B cell (primary cell): ENCODE results near the gene PHF12. TPM values are rescaled to one million over a fixed set of nuclear protein-coding genes. Genes with fewer than 3 reads are reported as not detected.

Experiments
- ATAC-seq: fragments of 200-7000 bp; cut with Tn5 transposase; one replicate; pipeline ENCODE4 v1.10.0; 2021; ENCODE audit warnings: low read depth, mild to moderate bottlenecking, moderate number of reproducible peaks, moderate library complexity
- CTCF ChIA-PET: fragments of 350-600 bp; sonication (Branson Sonifier 250); formaldehyde crosslinking; loops from one replicate; lab custom pipeline; 2021; ENCODE audit warnings: antibody characterized with exemption, inconsistent platforms; lab: Charles Lee
- POLR2A ChIA-PET: fragments of 350-600 bp; sonication (Branson Sonifier 250); formaldehyde crosslinking; loops from one replicate; lab custom pipeline; 2021; ENCODE audit warnings: antibody characterized with exemption; lab: Charles Lee
- DNase-seq: peaks from one replicate; pipeline ENCODE4 v3.0.0; 2013
- H2AFZ ChIP-seq: 2 replicates; pipeline ENCODE4 v1.6.1; 2012; ENCODE audit warnings: mild to moderate bottlenecking, low read depth, low read length; ENCODE audit not compliant: insufficient read depth, poor library complexity, severe bottlenecking
- H3K27ac ChIP-seq, 2 donors: 1 replicate in 1 of 2; 2 replicates in 1 of 2; pipeline ENCODE4 v1.5.1; 2012 to 2013; ENCODE audit warnings: low read length in 2 of 2, mild to moderate bottlenecking in 2 of 2, moderate library complexity in 1 of 2
- H3K27me3 ChIP-seq, 4 experiments: fragments of 200-600 bp in 1 of 4; sonication (generic) in 1 of 4; replicated peaks in 1 of 4; 1 replicate in 2 of 4; 2 replicates in 2 of 4; pipeline versions ENCODE4 v1.6.1 to v1.7.0; 2013 to 2016; ENCODE audit warnings: low read length in 3 of 4, mild to moderate bottlenecking in 2 of 4, mixed read lengths in 1 of 4, moderate library complexity in 1 of 4; ENCODE audit not compliant: insufficient read depth in 4 of 4, control insufficient read depth in 3 of 4; ENCODE audit errors: control extremely low read depth in 1 of 4
- H3K36me3 ChIP-seq, 2 experiments: replicated peaks in 1 of 2; 1 replicate in 1 of 2; 2 replicates in 1 of 2; pipeline versions ENCODE4 v1.6.1 to v1.7.1; 2013; ENCODE audit warnings: low read length in 1 of 2; ENCODE audit not compliant: insufficient read depth in 2 of 2, control insufficient read depth in 1 of 2; ENCODE audit errors: control extremely low read depth in 1 of 2, extremely low read depth in 1 of 2
- H3K4me1 ChIP-seq, 2 donors: fragments of 200-600 bp in 1 of 2; sonication (generic) in 1 of 2; 1 replicate in 1 of 2; 2 replicates in 1 of 2; pipeline versions ENCODE4 v1.5.1 to v1.6.1; 2013 to 2017; ENCODE audit warnings: low read length in 2 of 2; ENCODE audit not compliant: control insufficient read depth in 2 of 2, insufficient read depth in 2 of 2
- H3K4me2 ChIP-seq: replicated peaks from 2 replicates; pipeline ENCODE3; 2012; ENCODE audit warnings: mild to moderate bottlenecking, low read depth, low read length; ENCODE audit not compliant: poor library complexity, severe bottlenecking
- H3K4me3 ChIP-seq, 5 experiments: fragments of 200-600 bp in 1 of 5; sonication (generic) in 1 of 5; 1 replicate in 3 of 5; 2 replicates in 2 of 5; pipeline versions ENCODE4 v1.5.1 to v1.7.0; 2011 to 2016; ENCODE audit warnings: low read length in 4 of 5, mild to moderate bottlenecking in 4 of 5, low read depth in 2 of 5, control low read depth in 1 of 5, moderate library complexity in 1 of 5; ENCODE audit not compliant: insufficient read depth in 1 of 5; ENCODE audit errors: control extremely low read depth in 1 of 5, extremely low read depth in 1 of 5
- H3K79me2 ChIP-seq: fragments of 200-600 bp; sonication (generic); one replicate; pipeline ENCODE4 v1.6.0; 2016; ENCODE audit warnings: low read length; ENCODE audit not compliant: control insufficient read depth, insufficient read depth
- H3K9ac ChIP-seq: fragments of 200-600 bp; sonication (generic); 2 replicates; pipeline ENCODE4 v1.6.1; 2017; ENCODE audit warnings: mild to moderate bottlenecking, low read length, moderate library complexity
- H3K9me3 ChIP-seq, 3 donors: one replicate each; pipeline versions ENCODE4 v1.6.1 to v1.7.1; 2013; ENCODE audit warnings: low read length in 2 of 3; ENCODE audit not compliant: control insufficient read depth in 2 of 3, insufficient read depth in 1 of 3; ENCODE audit errors: control extremely low read depth in 1 of 3
- H4K20me1 ChIP-seq: 2 replicates; pipeline ENCODE4 v1.6.0; 2012; ENCODE audit warnings: mild to moderate bottlenecking, low read length; ENCODE audit not compliant: insufficient read depth, control insufficient read depth, poor library complexity, severe bottlenecking
- H3K27ac Mint-ChIP-seq: one replicate; pipeline ENCODE4 v1.8.0; 2021; ENCODE audit warnings: mixed read lengths
- H3K27me3 Mint-ChIP-seq: one replicate; pipeline ENCODE4 v1.8.0; 2021; ENCODE audit warnings: mixed read lengths
- H3K4me1 Mint-ChIP-seq: one replicate; pipeline ENCODE4 v1.8.0; 2021; ENCODE audit warnings: mixed read lengths
- H3K4me3 Mint-ChIP-seq: one replicate; pipeline ENCODE4 v1.8.0; 2021; ENCODE audit warnings: mixed read lengths
- H3K9me3 Mint-ChIP-seq: one replicate; pipeline ENCODE4 v1.8.0; 2022; ENCODE audit warnings: mixed read lengths; ENCODE audit not compliant: insufficient read depth
- EZH2 ChIP-seq: IDR thresholded peaks from 2 replicates; pipeline ENCODE4 v1.6.1; 2012; ENCODE audit warnings: borderline replicate concordance, low read depth, mild to moderate bottlenecking, moderate library complexity, low read length; ENCODE audit not compliant: insufficient read depth, poor library complexity, severe bottlenecking
- WGBS: methylation state at CpG from one replicate; pipeline ENCODE4 v1.1.5; 2013; ENCODE audit warnings: missing lambda C conversion rate; ENCODE audit not compliant: insufficient coverage; 5-methylcytosine and 5-hydroxymethylcytosine counted together
- intact Hi-C: fragments of 100-400 bp; cut with micrococcal nuclease; formaldehyde crosslinking; loops from one replicate; pipeline ENCODE4 v1.10.0; 2022
- polyA plus RNA-seq: library from polyadenylated mRNA; depleted of rRNA; stranded (reverse); fragments of >200 nt; gene quantifications from 2 replicates; pipeline ENCODE4 v1.2.3, GENCODE V29; 2012
- total RNA-seq, 2 donors: library from RNA; stranded (reverse); fragments of 120-200 nt in 1 of 2; gene quantifications; 1 replicate in 1 of 2; 2 replicates in 1 of 2; pipeline versions ENCODE4 v1.2.3 to v1.2.4, GENCODE V29; 2013 to 2022
- TF ChIP-seq, protein P1 (sequence below): fragments of 200-600 bp; IDR thresholded peaks from one replicate; pipeline ENCODE4 v1.8.0; 2022; ENCODE audit warnings: antibody characterized with exemption, mild to moderate bottlenecking

The PHF12 gene
- total and polyA plus RNA-seq, 2 donors (not counting 1 experiment from before 2014, with no cell fraction given) = 116 to 140 TPM

DNA sequence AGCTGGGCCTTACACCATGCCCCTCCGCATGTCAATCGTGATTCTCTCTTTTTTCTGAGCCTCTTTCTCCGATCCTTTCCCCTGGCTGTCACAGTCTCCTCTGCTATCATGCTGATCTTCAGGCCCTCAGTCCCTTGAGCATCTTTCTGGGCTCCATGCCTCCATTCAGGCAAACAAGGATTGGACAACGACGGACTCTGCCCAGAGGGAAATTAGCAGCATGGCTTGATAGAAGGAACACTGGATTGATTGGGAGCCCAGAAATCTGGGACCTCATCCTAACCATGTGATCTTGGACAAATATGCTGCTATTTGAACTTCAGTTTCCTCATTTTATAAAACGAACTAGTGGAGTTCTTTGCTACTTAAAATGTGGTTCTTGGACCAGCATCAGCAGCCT, 19.6 kb upstream of the PHF12 start:
- no peak for TF ChIP-seq EZH2
- TF ChIP-seq, protein P1, sequence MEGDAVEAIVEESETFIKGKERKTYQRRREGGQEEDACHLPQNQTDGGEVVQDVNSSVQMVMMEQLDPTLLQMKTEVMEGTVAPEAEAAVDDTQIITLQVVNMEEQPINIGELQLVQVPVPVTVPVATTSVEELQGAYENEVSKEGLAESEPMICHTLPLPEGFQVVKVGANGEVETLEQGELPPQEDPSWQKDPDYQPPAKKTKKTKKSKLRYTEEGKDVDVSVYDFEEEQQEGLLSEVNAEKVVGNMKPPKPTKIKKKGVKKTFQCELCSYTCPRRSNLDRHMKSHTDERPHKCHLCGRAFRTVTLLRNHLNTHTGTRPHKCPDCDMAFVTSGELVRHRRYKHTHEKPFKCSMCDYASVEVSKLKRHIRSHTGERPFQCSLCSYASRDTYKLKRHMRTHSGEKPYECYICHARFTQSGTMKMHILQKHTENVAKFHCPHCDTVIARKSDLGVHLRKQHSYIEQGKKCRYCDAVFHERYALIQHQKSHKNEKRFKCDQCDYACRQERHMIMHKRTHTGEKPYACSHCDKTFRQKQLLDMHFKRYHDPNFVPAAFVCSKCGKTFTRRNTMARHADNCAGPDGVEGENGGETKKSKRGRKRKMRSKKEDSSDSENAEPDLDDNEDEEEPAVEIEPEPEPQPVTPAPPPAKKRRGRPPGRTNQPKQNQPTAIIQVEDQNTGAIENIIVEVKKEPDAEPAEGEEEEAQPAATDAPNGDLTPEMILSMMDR = no peak
- Histone ChIP-seq H2AFZ (no peak overlapping the region), H3K79me2 (no peaks in the 10 kb centered on the region), H4K20me1 (no peaks in the 10 kb centered on the region), H3K27ac (no peak overlapping the region), H3K36me3 (no peaks in the 10 kb centered on the region), H3K9me3 (no peaks in the 10 kb centered on the region), H3K4me3 (no peak overlapping the region), H3K27me3 (peaks cover 0 to 7% (median 0%) of the 10 kb centered on the region in 4 experiments), H3K4me2 (no peak overlapping the region), H3K4me1 (peaks cover 4 to 12% of the 10 kb centered on the region in 2 donors), H3K9ac (no peak overlapping the region)
- ChIA-PET POLR2A (no interaction called here), CTCF (interaction anchor here (1.1 to 1.5 kb wide), 2 partner anchors 143 to 146 kb away, joined by 4 read pairs; no protein-coding TSS in a partner anchor)
- Mint-ChIP-seq H3K9me3 (no peaks in the 10 kb centered on the region), H3K27ac (no peak overlapping the region), H3K4me1 (peaks cover 9% of the 10 kb centered on the region), H3K27me3 (no peaks in the 10 kb centered on the region), H3K4me3 (no peak overlapping the region)
- WGBS = 84% methylated on average over 5 of the region's 6 CpGs
- intact Hi-C loops = no loop called here
- no peak for DNase-seq
- ATAC-seq = no peak

DNA sequence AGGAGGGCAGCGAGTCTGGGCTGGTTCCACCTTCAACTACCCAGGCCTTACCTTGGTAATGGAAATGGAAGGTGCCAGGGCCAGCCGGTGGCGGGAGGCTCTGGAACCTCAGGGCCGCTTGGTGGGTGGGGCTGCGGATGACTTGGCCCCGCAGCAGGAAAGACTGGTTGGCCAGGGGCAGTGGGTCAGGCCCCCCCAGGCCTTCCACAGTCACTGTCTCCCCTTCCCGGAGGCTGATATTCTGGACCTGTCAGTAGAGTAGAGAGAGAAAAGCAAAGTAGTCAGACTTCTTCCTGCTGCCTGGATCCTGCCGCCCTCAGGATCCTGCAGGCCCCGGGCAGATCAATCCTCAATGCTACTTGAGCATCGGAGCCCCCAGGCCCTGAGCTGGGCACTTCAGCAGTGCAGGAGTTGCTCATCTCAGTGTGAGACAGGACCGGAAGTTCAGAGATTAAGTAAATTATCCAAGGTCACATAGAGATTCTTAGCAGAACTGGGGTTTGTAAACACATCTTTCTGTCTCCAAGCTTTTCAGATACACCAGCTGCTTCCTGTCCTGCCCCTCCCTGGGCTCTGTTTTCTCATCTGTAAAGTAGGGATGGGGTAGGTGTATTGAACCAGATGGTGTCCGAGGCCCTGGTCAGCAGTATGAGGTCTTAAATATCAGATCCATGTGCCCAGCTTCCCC, 18.5 kb upstream of the PHF12 start:
- CTCF ChIA-PET = interaction anchor here (1.1 to 2.8 kb wide), 3 partner anchors 144 to 147 kb away, joined by 4 to 21 read pairs (median 4); no protein-coding TSS in a partner anchor
- 97% methylated on average over 5 of the region's 12 CpGs for WGBS
- H3K4me3 Mint-ChIP-seq = no peak overlapping the region

More for the DNA sequence above, 18.5 kb upstream of the PHF12 start:
- H2AFZ ChIP-seq = no peak overlapping the region
- ATAC-seq = no peak
- no peaks in the 10 kb centered on the region for H3K9me3 Mint-ChIP-seq
- peaks cover 0 to 7% (median 0%) of the 10 kb centered on the region in 4 experiments for H3K27me3 ChIP-seq
- peaks cover 9% of the 10 kb centered on the region for H3K4me1 Mint-ChIP-seq
- no peak overlapping the region for H3K9ac ChIP-seq
- no peaks in the 10 kb centered on the region for H3K36me3 ChIP-seq
- H3K79me2 ChIP-seq = no peaks in the 10 kb centered on the region
- H3K27ac ChIP-seq = no peak overlapping the region
- intact Hi-C loops = loop anchor here (10.0 kb wide), 1 partner anchor 65 kb away; no protein-coding TSS in a partner anchor
- no peaks in the 10 kb centered on the region for H3K9me3 ChIP-seq
- POLR2A ChIA-PET = no interaction called here
- TF ChIP-seq EZH2 = no peak
- TF ChIP-seq, protein P1 = no peak
- peaks cover 3% of the 10 kb centered on the region for H3K27me3 Mint-ChIP-seq
- no peak overlapping the region for H3K4me2 ChIP-seq
- H3K27ac Mint-ChIP-seq = no peak overlapping the region
- H3K4me3 ChIP-seq = no peak overlapping the region
- no peaks in the 10 kb centered on the region for H4K20me1 ChIP-seq
- DNase-seq = no peak
- H3K4me1 ChIP-seq = peaks cover 4 to 17% of the 10 kb centered on the region in 2 donors
